ENCODE results near the gene COL21A1.

DNA sequence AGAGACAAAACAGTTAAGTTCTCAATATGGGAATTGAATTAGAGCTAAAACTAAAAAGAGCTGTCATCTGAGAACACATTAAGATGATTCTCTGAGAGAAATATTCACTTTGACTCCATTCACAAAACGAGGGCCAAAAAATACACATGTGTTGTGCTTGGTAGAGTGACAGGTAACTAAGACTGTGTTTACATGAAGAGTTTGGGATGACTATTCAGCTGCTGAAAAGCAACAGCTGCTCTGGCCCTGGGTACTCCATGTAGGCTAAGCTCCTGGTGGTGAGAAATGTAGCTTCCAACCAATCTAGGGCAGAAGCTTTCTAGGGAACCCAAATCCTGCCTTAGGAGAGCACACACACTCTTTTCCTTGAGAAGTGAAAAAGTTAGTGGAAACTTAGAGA lies 184.5 kb downstream of the COL21A1 start:
- TF ChIP-seq, protein P1, sequence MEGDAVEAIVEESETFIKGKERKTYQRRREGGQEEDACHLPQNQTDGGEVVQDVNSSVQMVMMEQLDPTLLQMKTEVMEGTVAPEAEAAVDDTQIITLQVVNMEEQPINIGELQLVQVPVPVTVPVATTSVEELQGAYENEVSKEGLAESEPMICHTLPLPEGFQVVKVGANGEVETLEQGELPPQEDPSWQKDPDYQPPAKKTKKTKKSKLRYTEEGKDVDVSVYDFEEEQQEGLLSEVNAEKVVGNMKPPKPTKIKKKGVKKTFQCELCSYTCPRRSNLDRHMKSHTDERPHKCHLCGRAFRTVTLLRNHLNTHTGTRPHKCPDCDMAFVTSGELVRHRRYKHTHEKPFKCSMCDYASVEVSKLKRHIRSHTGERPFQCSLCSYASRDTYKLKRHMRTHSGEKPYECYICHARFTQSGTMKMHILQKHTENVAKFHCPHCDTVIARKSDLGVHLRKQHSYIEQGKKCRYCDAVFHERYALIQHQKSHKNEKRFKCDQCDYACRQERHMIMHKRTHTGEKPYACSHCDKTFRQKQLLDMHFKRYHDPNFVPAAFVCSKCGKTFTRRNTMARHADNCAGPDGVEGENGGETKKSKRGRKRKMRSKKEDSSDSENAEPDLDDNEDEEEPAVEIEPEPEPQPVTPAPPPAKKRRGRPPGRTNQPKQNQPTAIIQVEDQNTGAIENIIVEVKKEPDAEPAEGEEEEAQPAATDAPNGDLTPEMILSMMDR (IDR thresholded peaks at IDR 0.05), result no peak
- no peak for TF ChIP-seq POLR2A (IDR thresholded peaks at IDR 0.05; ENCODE audit: low read depth)
- TF ChIP-seq POLR2AphosphoS5 (IDR thresholded peaks at IDR 0.05), result no peak

All from esophagus muscularis mucosa (tissue), 3 donors.